Stimulated activated CD4-positive, alpha-beta T cell treated with anti-CD3 and anti-CD28 coated beads, TNF-alpha, amount 100 ng/mL, for 48 hours (primary cell): Measurements from ENCODE around the gene OGA.

Experiments used
- DNase-seq, 3 donors: peaks; one replicate each; pipeline ENCODE4 v3.0.0-alpha.2; 2020; ENCODE audit warnings: low read depth in 3 of 3

OGA gene

DNA sequence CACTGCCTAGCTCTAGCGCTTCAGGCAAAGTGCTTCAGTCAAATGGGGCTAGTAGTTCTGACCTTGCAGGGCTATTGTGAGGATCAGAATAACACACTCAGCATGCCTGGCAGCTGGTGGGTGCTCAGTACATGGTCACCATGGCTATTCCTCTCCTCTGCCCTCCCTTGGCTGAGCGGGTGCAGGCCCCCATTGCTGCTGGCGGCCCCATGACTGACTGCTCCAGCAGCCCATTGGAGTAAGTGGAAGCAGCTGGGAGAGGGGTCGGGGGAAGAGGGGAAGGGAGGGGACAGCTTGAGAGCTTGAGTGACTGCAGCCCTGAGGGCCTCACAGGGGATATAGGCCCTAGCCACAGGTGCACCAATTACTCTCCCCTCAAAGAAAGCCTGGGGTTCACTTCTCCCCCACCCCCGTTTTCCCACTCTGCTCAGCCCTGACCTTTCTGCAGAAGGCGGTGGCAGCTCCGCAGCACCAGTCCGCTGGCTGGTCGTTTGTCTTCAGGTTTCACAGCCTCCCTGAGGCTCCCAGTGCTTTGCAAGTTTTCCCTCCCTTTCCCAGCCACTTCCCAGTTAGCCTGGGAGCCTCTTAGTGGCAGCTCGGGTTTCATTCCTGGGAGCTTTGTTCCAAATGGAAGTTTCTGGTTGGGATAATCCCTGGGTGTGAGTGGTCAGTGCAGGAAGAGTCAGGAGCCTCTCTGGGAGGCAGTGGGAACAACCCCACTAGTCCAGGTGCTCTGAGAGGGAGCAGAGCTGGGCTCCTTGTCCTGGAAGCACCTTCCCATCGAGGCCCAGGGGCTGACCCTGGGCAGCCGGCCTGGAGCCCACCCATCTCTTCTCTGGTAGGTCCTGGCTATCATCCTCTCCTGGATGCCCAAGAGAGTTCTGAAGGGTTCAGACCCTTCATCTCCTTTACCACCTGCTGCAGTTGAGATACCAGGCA lies 58.7 kb downstream of the OGA start:
- no peak for DNase-seq

DNA sequence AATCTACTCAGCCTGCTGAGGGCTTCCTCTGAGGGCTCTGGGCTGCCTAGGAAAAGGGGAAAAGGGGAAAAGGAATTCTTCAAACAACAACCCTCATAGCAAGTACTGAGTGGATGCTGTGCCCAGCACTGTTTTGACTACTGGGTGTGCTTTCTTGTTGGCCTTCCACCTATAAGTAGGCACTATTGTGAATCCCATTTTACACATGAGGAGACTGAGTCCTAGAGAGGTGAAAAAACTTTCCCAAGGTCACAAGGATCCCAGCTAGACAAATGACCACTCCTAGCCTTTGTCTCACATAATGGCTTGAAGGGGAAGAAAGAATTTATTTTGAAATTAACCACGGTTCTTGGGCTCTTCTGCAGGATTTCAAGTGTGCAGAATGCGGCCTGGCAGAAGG lies 59.4 kb downstream of the OGA start:
- DNase-seq = no peak

DNA sequence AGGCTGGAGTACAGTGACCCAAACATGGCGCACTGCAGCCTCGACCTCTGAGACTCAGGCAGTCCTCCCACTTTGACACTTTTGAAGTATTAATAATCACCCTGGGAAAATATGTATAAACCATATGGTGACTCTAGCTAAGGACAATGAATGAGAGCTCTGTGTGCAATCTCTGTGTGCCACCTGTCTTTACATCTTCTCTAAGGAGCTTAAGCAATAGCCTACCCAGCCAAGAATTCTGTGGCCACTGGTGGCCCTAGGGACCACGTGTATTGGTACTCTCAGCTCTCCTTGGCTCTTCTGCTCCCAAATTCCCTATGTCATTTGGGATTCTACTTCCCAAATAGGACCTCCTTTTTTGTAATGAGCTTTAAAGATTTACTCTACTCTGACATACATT lies 66.0 kb downstream of the OGA start:
- no peak for DNase-seq

DNA sequence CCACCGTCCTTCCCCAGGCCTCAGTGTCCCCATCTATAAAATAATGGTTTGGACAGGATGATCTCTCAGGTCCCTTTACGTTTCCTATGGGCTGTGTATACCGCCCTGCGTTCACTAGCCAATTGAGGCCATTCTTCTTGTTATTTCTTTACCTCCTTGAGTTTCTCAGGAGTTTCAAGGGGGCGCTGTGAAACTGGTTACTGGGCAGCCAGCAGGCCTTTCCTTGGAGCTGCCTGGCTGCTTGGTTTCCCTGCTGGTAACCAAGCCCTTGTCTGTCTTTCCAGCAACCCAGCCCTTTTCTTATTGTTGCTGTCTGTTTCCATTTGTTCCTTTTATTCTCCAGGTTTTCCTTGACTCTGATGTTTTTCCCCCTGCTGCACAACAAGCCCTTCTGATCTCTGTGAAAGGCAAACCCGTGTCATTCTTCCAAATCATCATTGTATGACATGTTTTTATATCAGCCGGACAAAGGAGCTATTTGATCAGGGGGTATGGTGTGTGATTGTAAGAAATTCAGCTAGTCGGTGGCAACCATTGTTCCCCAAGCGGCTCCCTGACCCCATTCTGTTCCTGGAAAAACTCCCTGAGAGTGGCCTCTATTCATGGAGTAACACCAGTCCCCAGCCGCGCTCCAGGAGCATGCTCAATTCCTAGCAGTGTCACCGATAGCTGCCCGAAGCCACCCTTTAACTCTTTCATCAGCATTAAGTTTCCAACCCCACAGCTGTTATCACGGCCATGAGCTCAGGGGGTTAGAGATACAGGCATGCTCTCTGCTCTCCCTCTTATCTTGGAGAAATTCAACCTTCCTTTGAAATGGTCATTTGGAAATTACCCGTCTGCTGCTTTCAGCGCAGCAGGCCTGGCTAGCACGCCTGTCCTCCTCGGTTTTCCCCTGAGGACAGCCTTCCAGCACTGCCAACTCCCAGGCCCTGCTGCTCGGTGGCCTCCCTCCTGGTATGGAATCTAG lies 68.9 kb downstream of the OGA start:
- no peak for DNase-seq

DNA sequence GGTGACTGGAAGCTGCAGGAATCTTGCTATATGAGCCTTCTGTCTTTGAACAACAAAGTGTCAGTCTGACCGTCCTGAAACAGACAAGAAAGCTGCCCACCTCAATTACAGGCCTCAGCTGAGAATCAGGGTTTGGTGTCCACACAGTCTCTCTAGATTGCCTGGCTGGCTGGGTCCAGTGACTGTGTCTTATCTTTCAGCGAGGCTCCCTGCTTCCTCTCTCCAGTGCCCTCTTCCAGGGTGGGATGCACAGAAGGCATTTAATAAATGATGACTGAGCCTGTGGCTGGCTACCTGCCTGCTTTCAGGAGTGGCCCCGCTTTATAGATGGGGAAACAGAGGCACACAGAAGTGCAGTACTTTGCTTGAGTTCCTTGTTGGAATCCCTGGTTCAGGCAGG lies 69.7 kb downstream of the OGA start:
- DNase-seq = no peak

DNA sequence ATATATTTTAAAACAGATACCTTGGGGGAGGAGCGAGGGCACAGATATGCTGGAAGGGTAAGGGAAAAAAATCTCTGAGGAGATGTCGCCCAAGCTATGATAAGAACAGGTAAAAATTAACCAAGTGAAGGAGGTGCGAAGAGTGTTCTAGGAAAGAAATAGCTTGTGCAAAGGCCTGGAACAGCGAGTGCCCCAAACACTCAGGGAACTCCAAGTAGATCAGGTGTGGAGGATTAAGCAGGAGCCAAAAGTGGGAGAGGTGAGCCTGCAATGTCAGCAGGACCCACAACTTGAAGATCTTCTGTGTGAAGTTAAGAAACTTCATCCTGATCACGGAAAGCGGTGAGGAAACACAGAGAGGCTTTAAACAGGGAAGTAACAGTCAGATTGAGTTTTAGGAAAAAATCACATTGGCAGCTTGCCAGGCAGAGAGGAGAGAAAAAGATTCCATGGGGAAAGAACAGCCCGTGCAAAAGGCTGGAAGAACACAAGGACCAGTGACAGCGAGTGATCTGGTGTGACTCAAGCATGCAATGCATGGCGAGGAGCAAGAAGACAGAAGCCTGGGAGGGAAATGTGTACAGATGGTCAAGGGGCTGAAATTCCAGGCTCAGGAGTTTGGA lies 73.1 kb downstream of the OGA start:
- no peak for DNase-seq

DNA sequence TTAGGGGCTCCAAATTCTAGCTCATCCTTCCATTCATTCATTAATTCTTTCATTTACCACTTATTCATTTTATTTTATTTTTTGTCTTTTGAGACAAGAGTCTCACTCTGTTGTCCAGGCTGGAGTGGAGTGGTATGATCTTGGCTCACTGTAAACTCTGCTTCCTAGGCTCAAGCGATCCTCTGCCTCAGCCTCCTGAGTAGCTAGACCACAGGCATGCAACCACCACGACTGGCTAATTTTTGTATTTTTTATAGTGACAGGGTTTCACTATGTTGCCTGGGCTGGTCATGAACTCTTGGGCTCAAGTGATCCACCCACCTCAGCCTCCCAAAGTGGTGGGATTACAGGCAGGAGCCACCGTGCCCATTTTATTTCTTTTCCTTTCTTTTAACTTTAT lies 74.0 kb downstream of the OGA start:
- no peak for DNase-seq

DNA sequence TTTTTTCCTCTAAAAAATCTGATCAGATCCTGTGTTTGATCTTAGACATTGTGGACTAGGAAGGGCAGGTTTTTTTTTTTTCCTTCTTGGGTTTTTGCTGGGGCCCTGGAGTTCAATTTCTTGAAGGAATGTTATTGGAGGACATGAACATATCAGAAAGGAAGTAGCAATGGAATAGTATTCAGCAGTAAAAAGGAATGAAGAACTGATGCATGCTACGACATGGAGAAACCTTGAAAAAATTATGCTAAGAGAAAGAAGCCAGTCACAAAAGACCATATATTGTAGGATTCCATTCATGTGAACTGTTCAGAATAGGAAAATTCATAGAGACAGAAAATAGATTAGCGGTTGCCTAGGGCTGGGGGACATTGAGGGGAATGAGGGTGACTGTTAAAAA lies 76.3 kb downstream of the OGA start:
- no peak for DNase-seq

DNA sequence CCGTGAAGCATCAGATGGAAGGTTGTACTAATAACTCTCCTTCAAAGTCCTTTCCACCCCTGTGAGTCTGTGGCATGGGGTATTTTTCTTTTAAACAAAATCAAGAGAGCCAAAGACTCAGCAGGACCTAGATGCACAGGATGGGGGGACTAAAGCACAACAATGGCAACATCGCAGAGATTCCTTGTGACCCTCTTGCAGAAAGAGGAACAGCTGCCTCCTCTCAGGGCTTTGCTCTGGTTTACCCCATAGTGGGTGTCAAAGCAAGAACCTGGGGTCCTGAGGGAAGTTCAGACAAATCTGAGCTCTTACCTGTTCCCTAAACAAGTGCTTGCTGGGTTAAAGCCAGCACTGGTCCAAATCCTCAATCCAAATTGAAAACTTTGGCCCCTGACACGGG lies 81.6 kb downstream of the OGA start:
- DNase-seq = no peak
